ENCODE results near the gene GALK2.

GALK2 gene

DNA sequence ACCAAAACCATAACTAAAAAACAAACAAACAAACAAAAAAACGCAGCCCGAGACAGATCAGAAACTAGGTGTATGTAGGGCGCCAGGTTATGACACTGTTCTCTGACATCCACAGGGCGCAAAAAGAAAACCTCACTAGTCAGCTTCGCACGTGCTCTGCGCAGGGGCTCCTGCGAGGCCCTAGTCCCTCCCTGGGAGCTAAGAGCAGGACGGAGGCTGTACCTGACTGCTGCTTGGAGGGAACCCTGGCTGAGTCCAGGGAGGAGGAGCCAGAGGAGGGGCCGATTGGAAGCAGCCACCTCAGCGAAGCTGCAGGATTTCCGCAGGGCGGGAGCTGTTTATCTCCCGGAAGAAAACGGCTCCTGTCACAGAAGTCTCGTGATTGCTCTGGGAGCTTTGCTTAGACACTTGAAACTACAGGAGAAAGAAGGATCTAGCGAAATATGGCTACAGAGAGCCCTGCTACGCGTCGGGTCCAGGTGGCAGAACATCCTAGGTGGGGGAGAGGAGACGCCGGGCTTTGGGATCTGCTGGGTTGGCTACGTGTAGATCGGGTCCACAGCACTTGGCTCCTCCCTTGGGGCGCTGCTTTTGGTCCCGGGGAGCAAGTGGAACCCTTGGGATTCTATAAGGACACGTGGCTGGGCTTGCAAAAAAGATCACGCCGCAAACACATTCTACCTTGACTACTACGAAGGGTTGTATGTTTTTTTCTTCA, at the start of gene GALK2:
Gene GALK2, plus strand, starts transcription at position 368 of the 718 bp plus-strand sequence. Its CDS starts 76 bp downstream, at position 444.
- DNase-seq: peak; percentile 57

DNA sequence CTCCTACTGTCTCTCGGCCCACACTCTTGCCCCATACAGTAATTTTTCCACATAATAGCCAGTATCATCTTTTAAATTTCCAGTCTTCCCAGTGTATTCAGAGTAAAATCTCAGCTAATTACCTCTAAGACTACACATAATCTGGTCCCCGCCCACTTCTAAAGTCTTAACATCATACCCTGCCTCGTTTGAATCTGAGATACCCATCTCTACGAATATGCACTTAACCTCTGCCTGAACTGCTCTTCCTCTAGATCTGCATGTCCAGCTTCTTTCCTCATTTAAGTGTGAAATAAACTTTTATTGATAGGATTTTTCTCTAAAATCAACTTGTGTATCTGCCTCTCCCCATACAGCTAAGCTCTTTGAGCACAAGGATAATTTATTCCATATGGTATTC, 49.2 kb upstream of the GALK2 start:
- DNase-seq: no peak

DNA sequence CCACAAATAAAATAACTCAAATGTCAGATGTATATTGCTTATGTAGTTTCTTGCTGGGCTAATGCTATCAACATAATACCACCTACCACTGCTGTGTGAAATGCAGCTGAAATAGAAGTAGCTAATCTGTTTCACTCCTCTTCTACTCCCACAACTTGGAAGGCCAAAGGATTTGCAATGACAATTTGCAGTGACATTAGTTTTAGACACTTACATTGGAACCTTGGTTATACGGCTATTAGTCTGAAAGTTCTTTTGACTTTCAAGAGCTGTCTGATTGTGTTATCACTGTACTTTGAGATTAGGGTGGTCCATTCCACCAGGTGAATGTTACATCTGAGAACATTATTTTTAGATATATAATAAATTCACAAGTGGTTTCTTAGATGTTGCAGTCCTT, 48.1 kb upstream of the GALK2 start:
- no peak for DNase-seq

DNA sequence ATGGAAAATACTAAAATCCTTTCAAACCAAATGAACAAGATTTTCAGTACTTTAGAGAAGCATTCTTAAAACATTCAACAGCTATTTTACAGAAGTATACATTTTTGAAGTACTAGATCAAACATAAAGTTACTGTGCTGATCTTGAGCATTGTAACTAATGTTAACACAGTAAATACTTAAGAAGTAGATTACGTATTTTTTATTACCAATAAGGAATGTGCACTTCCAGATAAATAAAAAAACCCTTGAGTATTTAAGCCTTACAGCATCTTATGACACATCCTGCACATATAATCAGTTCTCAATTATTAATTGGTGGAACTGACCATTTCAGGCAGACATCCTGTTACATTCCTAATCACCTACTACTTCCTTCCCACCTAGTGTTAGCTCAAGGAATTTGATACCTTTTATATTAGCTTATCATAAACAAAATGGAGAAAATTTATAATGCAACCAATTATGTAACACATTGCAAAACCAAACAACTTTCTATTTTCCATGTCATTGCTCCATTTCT, 47.4 kb upstream of the GALK2 start:
- no peak for DNase-seq

DNA sequence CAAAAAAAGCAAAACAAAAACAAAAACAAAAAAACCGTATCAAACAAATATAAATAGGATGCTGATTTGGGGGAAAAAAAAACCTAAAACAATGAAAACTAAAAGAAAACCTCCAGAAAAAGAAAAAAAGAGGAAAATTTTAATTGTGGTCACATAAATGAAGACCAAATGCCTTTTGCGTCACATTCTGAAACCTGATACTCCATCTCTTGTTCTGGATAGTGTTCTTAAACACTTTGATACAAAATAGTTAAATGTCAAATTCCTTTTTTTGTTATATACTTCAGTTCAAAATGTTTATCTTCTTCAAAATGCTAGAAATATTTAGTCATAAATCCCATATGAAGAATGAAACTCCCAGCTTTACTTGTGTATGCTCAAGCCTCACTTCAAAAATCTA, 45.7 kb upstream of the GALK2 start:
- no peak for DNase-seq

DNA sequence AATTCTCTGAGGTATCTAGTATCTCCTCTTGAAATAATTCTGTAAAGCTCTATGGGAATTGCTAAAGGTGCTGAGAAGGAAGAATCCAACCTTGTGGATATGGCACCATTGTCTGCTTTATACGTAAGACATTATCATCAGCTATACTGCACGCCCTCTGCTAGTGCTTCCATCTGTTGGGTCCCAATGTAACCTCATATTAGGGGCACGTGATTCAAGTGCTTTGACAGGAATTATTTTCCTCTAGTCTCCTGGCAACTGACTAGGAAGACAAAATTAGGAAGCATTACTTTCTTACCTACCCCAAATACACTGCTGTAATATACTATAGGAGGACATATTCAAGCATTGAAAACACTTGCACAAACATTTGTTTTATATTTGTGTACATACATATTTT, 38.6 kb upstream of the GALK2 start:
- DNase-seq: no peak

DNA sequence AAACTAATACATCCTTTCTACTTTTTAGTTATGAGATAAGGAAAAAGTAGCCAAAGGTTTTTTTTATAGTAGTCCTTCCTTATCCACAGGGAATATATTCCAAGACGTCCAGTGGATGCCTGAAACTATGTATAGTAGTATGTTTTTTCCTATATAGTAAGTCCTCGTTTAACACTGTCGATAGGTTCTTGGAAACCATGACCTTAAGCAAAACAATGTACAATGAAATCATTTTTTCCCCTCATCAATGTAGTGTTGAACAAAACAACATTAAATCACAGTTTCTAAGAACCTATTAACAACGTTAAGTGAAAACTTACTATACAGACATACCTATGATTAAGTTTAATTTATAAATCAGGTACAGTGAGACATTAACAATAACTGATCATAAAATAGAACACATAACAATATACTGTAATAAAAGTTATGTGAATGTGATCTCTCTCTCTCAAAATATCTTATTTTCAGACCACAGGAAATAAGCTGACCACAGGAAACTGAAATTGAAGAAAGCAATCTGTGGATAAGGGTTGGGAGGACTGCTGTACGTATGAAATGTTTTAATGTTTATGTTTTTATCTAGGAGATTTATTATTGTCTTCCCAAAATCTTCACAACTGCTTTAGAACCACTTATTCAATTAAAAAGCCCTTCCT, 35.2 kb upstream of the GALK2 start:
- DNase-seq: no peak

DNA sequence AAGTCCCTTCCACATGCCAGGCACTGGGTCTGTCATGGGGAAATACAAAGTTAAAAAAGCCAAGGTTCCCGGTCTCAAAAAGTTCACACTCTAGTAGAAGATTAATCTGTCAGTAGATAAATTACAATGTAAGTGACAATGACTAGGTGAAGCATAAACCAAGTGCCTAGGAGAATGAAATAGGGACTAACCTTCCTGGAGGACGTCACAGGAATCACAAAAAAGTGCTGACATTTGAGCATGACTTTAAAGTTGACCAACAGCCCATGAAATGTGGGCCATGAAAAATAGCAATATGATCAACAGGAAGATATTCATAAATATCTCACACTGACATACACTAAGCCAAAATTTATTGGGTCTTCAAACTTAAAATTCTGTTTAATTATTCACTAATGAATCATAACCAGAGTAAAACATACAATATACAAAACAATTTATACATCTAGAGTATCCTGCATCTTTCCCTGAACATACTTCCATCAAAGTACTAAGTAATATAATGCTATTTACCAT, 34.6 kb upstream of the GALK2 start:
- no peak for DNase-seq

DNA sequence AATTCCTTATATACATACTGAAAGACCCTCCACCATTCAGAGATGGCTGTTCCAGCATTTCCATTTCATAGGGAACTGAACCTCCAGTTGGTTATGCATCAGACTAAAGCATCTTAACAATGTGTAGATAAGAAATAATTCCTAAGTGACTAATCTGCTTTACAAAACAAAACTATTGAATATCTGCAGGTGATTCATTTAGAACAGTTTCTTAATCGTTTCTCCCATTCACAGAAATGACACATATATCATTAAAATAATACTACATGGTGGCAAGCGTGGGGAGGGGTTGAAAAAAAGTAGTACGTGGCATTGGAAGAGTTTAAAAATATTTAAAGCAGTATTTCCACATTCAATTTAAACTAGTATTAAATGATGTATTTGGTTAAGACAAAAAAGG, 34.1 kb upstream of the GALK2 start:
- DNase-seq: no peak

DNA sequence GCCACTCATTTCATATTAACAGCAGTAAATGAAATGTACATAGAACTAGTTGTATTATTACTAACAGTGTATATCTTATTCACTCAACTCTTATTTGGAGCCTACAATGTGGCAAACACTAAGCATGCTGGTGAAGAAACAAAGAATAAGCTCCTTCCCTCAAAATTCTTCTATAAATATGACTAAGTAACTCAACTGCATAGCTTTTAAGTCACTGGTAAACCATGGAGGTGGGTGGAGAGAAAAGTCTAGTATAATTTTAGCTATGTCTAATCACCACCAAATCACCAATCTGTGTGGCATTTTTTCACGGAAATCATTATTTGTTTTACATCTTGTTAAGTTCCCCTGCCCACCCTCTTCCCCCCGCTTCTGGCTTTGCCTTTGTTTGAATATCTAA, 32.2 kb upstream of the GALK2 start:
- no peak for DNase-seq

DNA sequence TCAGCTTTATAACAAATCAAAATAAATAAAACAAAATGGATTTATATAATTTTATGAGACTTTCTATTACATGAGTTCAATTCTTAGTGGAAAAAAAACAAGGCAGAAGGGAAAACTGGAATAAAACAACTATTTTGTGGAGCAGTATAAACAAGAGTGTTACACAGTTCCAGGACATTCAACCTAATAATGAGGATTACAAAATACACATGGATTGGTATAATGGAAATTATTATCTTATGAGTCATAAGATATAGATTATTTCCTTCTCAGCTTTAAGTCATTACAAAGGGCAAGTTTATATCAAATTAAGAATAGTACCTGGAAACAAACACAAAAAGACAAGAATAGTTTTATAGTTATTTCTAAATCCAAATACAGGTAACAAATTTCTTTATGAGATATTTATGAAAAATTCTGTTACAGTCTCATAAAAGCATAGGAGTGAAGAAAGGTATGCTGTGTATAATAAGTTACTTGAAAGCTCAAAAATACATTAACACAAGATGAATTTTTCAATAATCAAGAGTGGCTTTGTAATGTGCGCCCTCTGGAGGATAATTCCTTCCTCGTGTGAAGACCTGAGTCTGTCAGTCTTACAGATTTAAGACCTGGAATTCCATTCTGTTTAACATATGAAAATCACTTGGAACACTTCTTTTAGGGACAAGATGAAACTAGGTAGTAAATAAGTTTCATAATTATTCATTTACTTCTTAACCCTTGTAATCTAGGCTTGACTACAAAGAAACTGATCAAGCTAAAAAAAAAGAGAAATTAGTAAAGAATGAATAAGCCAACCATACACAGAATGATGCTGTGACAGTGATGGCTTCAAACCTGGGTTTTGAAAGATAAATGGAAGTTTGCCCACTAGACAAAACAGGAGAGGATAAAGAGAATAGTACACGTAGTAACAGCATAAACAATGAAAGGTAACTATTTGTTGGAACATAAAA, 24.1 kb upstream of the GALK2 start:
- no peak for DNase-seq

DNA sequence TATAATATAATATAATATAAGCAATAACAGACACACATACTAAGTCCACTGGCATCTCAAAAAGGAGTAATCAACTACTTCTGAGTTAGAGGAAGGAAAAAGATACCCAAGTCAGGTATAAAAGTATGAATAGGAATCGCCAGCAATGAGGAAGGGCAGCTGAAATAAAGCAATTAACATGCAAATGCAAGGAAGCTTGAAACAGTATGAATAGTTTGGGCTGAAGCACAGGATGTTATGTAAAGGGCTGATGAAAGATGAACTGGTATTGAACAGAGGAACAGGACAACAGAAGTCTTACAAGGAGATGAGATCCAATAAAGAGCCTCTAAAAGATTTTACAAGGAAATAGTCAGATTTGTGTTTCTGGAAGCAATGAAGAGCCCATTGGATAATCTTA, 21.7 kb upstream of the GALK2 start:
- DNase-seq: no peak

DNA sequence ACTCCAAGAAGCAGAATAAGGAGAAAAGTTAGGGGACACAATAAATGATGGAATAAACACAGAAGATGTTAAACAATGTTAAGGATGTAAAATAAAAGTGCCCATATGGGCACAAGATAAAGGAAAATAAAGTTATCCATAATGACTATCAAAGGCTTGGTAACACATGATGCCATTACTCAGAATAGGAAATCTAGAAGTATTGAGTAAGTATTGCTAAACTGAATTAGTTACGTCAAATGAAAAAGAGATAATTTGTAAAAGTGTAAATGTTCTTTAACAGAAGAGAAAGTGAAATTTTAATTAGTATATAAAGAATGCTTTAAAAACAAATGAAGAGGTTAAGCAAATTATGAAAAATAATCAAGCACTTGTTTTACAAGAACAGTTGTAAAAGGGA, 21.3 kb upstream of the GALK2 start:
- DNase-seq: no peak

DNA sequence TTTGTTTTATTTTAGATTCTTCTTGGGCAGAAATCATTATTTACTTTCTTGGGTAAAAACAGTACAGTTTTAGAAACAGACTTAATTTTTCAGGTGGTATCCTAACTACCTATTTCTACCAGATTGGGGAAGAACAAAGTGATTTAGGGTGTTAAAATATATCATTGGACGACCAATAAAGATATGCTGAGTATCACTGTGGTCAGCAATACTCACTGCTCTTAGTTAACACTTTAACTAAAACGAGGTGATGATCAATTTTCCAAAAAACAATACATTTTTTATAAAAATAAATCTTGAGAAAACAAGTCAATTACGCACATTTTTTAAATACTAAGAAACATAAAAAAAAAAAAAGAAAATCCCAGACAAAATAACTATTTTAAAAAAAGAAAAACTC, 18.2 kb upstream of the GALK2 start:
- no peak for DNase-seq

DNA sequence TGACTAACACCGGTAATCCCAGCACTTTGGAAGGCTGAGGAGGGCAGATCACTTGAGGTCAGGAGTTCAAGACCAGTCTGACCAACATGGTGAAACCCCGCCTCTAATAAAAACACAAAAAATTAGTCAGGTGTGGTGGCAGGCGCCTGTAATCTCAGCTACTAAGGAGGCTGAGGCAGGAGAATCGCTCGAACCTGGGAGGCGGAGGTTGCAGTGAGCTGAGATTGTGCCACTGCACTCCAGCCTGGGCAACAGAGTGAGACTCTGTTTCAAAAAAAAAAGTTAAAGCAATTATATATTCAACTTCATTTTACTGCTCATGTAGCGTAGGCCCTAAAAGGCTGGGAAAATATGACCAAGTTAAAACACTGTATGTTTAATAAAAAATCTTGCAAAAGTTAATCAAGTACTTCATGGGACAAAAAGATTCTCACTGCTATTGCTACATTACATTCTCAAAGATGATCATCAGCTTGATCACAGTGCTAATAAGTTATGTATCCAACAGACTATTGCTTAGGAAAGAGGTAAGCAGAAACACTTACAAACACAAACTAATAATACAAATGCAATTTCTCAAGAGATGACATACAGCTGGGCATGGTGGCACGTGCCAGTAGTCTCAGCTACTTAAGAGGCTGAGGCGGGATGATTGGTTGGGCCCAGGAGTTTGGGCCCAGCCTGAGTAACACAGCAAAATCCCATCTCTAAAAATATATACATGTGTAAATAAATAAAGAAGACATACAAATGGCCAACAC, 17.3 kb upstream of the GALK2 start:
- DNase-seq: no peak

DNA sequence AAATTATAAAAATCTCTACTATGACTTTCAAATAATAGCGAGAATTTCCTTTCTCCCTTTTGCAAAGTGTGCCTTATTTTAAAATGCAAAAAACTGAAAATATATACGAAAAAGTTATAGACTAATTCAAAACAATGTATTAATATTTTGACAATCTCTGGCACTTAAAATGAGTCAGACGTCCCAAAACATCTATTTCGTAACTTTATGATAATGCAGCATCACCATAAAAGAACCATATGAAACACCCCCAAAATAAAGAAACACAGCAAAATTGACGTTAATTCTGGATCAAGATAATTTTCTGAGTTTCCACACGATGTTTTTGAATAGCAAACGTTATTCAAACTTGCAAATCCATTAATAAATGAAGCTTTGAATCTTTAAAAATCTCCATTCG, 15.7 kb upstream of the GALK2 start:
- DNase-seq: no peak

DNA sequence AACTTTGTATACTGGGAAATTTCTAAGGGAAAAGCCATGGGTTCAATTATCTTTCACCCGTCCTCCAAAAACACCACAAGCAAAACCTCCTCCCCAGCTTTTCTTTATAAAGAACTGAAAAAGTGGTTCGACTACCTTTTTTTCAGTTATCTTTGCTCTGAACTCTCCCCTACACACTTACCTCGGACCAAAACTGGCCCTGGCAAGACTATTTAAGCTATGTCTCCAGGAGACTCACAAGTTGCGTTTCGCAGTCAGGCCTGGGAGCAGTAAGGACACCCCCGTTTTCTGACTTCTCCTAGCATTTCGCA, 15.3 kb upstream of the GALK2 start:
- no peak for DNase-seq

DNA sequence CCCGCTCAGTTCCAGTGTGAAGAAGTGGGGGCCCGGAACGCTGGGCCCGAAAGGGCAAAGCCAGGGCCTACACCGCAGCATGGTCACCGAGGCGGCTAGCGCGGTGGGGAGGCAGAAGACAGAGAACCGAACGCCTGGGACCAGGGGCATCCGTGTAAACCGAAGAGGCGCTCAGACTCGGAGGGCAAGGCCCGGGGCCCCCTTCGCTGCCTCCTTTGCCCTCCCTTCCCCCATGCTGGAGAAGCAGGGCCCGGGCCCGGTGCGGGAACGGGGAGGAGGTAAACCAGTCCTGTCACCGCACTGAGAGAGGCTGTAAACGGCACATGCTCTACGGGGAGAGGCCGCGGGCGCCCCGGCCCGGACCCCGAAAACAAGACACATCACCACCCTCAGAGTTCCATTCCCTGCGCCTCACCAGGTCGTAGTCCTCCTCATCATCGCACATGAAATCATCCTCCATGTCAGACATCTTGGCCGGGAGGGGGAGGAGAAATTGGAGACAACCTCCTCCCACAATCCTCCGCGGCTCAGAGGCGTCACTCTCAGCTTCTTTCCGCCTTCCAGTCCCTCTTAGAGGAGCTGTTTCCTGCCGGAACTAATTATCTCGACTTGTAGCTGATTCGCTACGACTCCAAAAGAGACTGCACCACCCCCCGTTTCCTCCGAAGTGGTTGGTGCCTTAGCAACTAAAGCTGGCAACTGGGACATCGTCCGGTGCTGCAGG, 14.8 kb upstream of the GALK2 start, which contains the start of gene COPS2:
Gene COPS2, minus strand, starts transcription at position 490 of the 724 bp plus-strand sequence. Its CDS starts 21 bp downstream, at position 469.
- peak; percentile 69 for DNase-seq

DNA sequence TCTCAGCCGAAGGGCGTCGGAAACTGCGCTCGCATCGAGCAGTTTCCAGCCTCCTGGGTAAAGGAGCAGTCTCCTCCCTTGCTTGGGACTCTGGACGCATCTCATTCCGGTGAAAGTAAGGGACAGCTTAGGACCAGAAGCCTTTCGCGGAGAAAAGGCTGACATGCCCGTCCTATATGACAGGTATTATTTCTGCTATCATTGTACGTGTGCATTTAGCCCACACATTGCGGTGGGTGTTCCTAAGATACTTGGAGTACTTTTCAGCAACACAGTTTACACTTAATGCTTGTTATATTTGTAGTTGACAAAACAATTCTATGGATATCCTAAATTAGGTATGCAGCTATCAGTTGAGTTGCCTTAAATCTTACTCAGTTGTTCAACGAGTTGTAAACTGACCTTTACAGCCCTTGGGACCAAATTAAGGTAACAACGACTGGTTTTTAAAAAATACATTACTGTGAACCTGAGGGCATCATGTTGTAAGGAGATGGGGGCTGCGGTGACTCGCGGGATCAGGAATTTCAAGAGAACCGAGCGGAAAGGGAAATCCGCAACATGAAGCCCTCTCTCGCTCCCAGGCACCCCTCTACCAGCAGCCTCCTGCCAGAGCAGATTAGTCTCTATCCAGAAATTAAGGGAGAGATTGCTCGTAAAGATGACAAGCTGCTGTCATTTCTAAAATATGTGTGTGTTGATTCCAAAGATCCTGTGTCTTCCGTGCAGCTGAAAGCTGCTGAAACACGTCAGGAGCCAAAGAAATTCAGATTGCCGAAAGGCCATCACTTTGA, 14.0 kb upstream of the GALK2 start:
- no peak for DNase-seq

DNA sequence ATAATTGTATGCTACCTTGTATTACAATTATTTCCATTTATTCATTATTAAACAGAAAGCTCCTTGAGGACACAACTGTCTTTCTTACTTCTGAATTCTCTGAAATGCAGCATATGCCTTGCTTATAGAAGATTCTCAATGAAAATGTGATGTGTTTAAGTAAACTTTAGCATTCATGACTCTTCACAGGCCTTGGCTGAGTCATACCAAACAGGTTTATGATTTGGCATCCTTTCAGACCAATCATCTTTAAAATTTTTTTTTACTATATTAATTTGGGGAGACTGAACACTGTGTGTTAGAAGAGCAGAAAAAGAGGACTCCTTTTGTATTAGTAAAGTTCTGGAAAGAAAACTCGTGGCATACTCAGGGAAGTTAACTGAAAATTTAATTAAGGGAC, 6.4 kb upstream of the GALK2 start:
- no peak for DNase-seq

DNA sequence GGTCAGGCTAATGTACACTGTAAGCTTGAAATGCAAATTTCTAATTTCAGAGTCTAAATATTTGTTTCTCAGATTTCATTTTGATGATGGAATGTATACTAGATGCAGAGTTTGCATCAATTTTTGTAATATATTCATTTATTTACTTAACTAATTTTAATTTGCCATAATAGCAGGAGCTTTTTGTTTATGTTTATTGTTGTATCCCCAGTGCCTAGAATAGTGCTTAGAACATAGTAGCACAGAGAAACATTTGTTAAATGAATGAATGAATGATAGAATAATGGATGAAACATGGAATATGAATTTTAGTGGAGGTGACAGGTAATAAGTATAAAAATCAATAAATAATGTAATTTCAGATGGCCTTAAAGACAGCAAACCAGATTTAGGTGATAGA, 5.2 kb upstream of the GALK2 start:
- DNase-seq: no peak

All from NCI-H2107 (cell line).